ENCODE measurements around the gene HMCN2. TPM values are rescaled to one million over a fixed set of nuclear protein-coding genes. Genes with fewer than 3 reads are reported as not detected.

HMCN2 gene
- total RNA-seq, 1 experiment from 2014 or later = not detected

- DNase-seq (ENCODE audit: unreplicated experiment) = no peak
- H3K27me3 Mint-ChIP-seq (ENCODE audit: insufficient read depth, unreplicated experiment) = no peaks in the 10 kb centered on the region
- no peaks in the 10 kb centered on the region for H3K9me3 Mint-ChIP-seq (ENCODE audit: unreplicated experiment)
- no TSS peak for BruUV-seq (replicated peaks)
- peaks cover 8% of the 10 kb centered on the region for H3K4me1 Mint-ChIP-seq (ENCODE audit: insufficient read depth, unreplicated experiment)
- H3K36me3 Mint-ChIP-seq (ENCODE audit: insufficient read depth, unreplicated experiment) = no peaks in the 10 kb centered on the region
- no peak overlapping the region for H3K4me3 Mint-ChIP-seq (ENCODE audit: unreplicated experiment)
- no peak overlapping the region for H3K27ac Mint-ChIP-seq (ENCODE audit: low read depth, unreplicated experiment)
- POLR2A ChIA-PET = interaction anchor here (1.0 kb wide), 1 partner anchor 27 kb away, joined by 3 read pairs; no protein-coding TSS in a partner anchor
- intact Hi-C loops (cut with micrococcal nuclease) = no loop called here
- no peak for TF ChIP-seq CTCF (IDR thresholded peaks at IDR 0.05; ENCODE audit: unreplicated experiment)
- CTCF ChIA-PET = no interaction called here
These were observed 128.1 kb downstream of the HMCN2 start for GRCh38 chr9:130393681-130394071.

DNA sequence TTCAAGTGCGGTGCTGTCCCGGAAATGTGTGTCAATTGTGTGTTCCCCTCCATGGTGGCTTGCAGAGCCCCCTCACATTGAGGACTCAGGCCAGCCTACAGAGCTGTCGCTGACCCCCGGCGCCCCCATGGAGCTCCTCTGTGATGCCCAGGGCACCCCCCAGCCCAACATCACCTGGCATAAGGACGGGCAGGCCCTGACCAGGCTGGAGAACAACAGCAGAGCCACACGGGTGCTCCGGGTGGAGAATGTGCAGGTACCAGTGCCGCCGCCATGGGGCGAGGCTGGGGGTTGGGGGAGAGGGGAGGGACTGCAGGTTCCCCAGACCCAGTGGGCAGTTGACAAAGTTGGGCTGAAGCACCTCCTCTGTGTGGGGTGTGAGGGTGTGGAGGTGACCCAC, 128.8 kb downstream of the HMCN2 start:
- BruUV-seq (replicated peaks) = no TSS peak
- Mint-ChIP-seq H3K27me3 (ENCODE audit: insufficient read depth, unreplicated experiment) (no peaks in the 10 kb centered on the region), H3K36me3 (ENCODE audit: insufficient read depth, unreplicated experiment) (no peaks in the 10 kb centered on the region), H3K9me3 (ENCODE audit: unreplicated experiment) (no peaks in the 10 kb centered on the region), H3K4me3 (ENCODE audit: unreplicated experiment) (no peak overlapping the region), H3K4me1 (ENCODE audit: insufficient read depth, unreplicated experiment) (peaks cover 8% of the 10 kb centered on the region), H3K27ac (ENCODE audit: low read depth, unreplicated experiment) (no peak overlapping the region)
- intact Hi-C loops (cut with micrococcal nuclease) = no loop called here
- ChIA-PET POLR2A (no interaction called here), CTCF (no interaction called here)
- no peak for TF ChIP-seq CTCF (IDR thresholded peaks at IDR 0.05; ENCODE audit: unreplicated experiment)
- no peak for DNase-seq (ENCODE audit: unreplicated experiment)

GRCh38 chr9:130394814-130395470, 129.4 kb downstream of the HMCN2 start:
- DNase-seq (ENCODE audit: unreplicated experiment) = no peak
- ChIA-PET POLR2A (no interaction called here), CTCF (no interaction called here)
- Mint-ChIP-seq H3K27me3 (ENCODE audit: insufficient read depth, unreplicated experiment) (peaks cover 6% of the 10 kb centered on the region), H3K4me1 (ENCODE audit: insufficient read depth, unreplicated experiment) (peaks cover 8% of the 10 kb centered on the region), H3K9me3 (ENCODE audit: unreplicated experiment) (no peaks in the 10 kb centered on the region), H3K36me3 (ENCODE audit: insufficient read depth, unreplicated experiment) (no peaks in the 10 kb centered on the region), H3K27ac (ENCODE audit: low read depth, unreplicated experiment) (no peak overlapping the region), H3K4me3 (ENCODE audit: unreplicated experiment) (no peak overlapping the region)
- intact Hi-C loops (cut with micrococcal nuclease) = no loop called here
- BruUV-seq (replicated peaks) = no TSS peak
- no peak for TF ChIP-seq CTCF (IDR thresholded peaks at IDR 0.05; ENCODE audit: unreplicated experiment)

GRCh38 chr9:130395810-130396435, 130.4 kb downstream of the HMCN2 start:
- H3K9me3 Mint-ChIP-seq (ENCODE audit: unreplicated experiment) = no peaks in the 10 kb centered on the region
- no peak for TF ChIP-seq CTCF (IDR thresholded peaks at IDR 0.05; ENCODE audit: unreplicated experiment)
- DNase-seq (ENCODE audit: unreplicated experiment) = no peak
- CTCF ChIA-PET = interaction anchor here (0.7 kb wide), 1 partner anchor 12 kb away, joined by 3 read pairs; no protein-coding TSS in a partner anchor
- H3K36me3 Mint-ChIP-seq (ENCODE audit: insufficient read depth, unreplicated experiment) = no peaks in the 10 kb centered on the region
- peaks cover 8% of the 10 kb centered on the region for H3K4me1 Mint-ChIP-seq (ENCODE audit: insufficient read depth, unreplicated experiment)
- POLR2A ChIA-PET = no interaction called here
- no TSS peak for BruUV-seq (replicated peaks)
- peaks cover 10% of the 10 kb centered on the region for H3K27me3 Mint-ChIP-seq (ENCODE audit: insufficient read depth, unreplicated experiment)
- intact Hi-C loops (cut with micrococcal nuclease) = no loop called here
- no peak overlapping the region for H3K4me3 Mint-ChIP-seq (ENCODE audit: unreplicated experiment)
- no peak overlapping the region for H3K27ac Mint-ChIP-seq (ENCODE audit: low read depth, unreplicated experiment)
